Stimulated activated effector memory CD8-positive, alpha-beta T cell treated with anti-CD3 and anti-CD28 coated beads, Interleukin-12 subunit alpha, Interleukin-12 subunit beta, amount 100 ng/mL, for 72 hours (primary cell): ENCODE measurements around the gene LSP1.

Experiments
- ATAC-seq: fragments of 150-1000 bp; cut with Tn5 transposase; 2 replicates; pipeline ENCODE4 v1.10.0; 2021
- DNase-seq, 2 donors: peaks; one replicate each; pipeline ENCODE4 v3.0.0; 2021 to 2022; ENCODE audit warnings: low spot score in 2 of 2
- H3K27ac Mint-ChIP-seq: one replicate; pipeline ENCODE4 v1.8.0; 2022; ENCODE audit warnings: mild to moderate bottlenecking, mixed read lengths
- H3K36me3 Mint-ChIP-seq: one replicate; pipeline ENCODE4 v1.8.0; 2022; ENCODE audit warnings: mild to moderate bottlenecking, mixed read lengths
- H3K4me1 Mint-ChIP-seq: one replicate; pipeline ENCODE4 v1.8.0; 2022; ENCODE audit warnings: mixed read lengths
- H3K4me3 Mint-ChIP-seq: one replicate; pipeline ENCODE4 v1.8.0; 2022; ENCODE audit warnings: mild to moderate bottlenecking, mixed read lengths
- H3K9me3 Mint-ChIP-seq: one replicate; pipeline ENCODE4 v1.8.0; 2022; ENCODE audit warnings: mixed read lengths

Gene LSP1

GRCh38 chr11:1861435-1862411 lies 8.8 kb downstream of the LSP1 start:
- Mint-ChIP-seq H3K4me1 (no peaks in the 10 kb centered on the region), H3K36me3 (peaks cover 30% of the 10 kb centered on the region), H3K9me3 (no peaks in the 10 kb centered on the region), H3K27ac (no peak overlapping the region), H3K4me3 (no peak overlapping the region)
- no peak for DNase-seq
- no peak for ATAC-seq

GRCh38 chr11:1862588-1863351 lies 9.9 kb downstream of the LSP1 start:
- no peak overlapping the region for H3K4me3 Mint-ChIP-seq
- peaks cover 8% of the 10 kb centered on the region for H3K4me1 Mint-ChIP-seq
- no peak overlapping the region for H3K27ac Mint-ChIP-seq

GRCh38 chr11:1863352-1864216 lies 10.7 kb downstream of the LSP1 start:
- no peak for ATAC-seq
- no peak for DNase-seq
- Mint-ChIP-seq H3K27ac (no peak overlapping the region), H3K36me3 (peaks cover 48% of the 10 kb centered on the region), H3K9me3 (no peaks in the 10 kb centered on the region), H3K4me1 (peaks cover 16% of the 10 kb centered on the region), H3K4me3 (no peak overlapping the region)

More at GRCh38 chr11:1862588-1863351, 9.9 kb downstream of the LSP1 start:
- Mint-ChIP-seq H3K36me3 (peaks cover 39% of the 10 kb centered on the region), H3K9me3 (no peaks in the 10 kb centered on the region)
- ATAC-seq (peak; percentile 36), DNase-seq (no peak)

GRCh38 chr11:1864231-1864630 lies 11.3 kb downstream of the LSP1 start:
- DNase-seq, result no peak
- H3K4me1 Mint-ChIP-seq, result peaks cover 22% of the 10 kb centered on the region
- no peaks in the 10 kb centered on the region for H3K9me3 Mint-ChIP-seq
- no peak for ATAC-seq
- H3K27ac Mint-ChIP-seq, result no peak overlapping the region
- H3K4me3 Mint-ChIP-seq, result no peak overlapping the region
- peaks cover 54% of the 10 kb centered on the region for H3K36me3 Mint-ChIP-seq

GRCh38 chr11:1864831-1865665 lies 12.2 kb downstream of the LSP1 start:
- no peaks in the 10 kb centered on the region for H3K9me3 Mint-ChIP-seq
- H3K27ac Mint-ChIP-seq, result peak overlapping the region; percentile 40
- H3K4me3 Mint-ChIP-seq, result peak overlapping the region; percentile 32
- no peak for DNase-seq
- no peak for ATAC-seq
- H3K4me1 Mint-ChIP-seq, result peaks cover 30% of the 10 kb centered on the region
- H3K36me3 Mint-ChIP-seq, result peaks cover 62% of the 10 kb centered on the region

GRCh38 chr11:1866226-1866625 lies 13.3 kb downstream of the LSP1 start:
- no peaks in the 10 kb centered on the region for H3K9me3 Mint-ChIP-seq
- DNase-seq (no peak), ATAC-seq (no peak)
- peaks cover 42% of the 10 kb centered on the region for H3K4me1 Mint-ChIP-seq
- H3K4me3 Mint-ChIP-seq, result no peak overlapping the region
- peaks cover 74% of the 10 kb centered on the region for H3K36me3 Mint-ChIP-seq
- peak overlapping the region; percentile 40 for H3K27ac Mint-ChIP-seq

DNA sequence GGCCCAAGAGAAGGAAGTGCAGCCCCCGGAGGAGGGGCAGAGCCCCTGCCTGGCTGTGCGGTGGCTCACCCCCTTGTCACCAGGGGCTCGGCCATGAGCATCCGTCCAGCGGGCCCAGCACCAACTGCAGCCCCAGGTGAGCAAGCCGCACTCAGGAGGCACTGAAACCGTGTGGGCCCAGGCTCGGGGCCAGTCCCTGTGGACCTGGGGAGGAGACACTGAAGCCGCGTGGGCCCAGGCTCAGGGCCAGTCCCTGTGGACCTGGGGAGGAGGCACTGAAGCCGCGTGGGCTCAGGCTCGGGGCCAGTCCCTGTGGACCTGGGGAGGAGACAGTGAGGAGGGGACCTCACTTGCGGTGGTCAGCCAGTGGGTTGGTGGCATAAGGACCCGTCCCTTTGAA lies 13.9 kb downstream of the LSP1 start:
- H3K27ac Mint-ChIP-seq, result peak overlapping the region; percentile 40
- peaks cover 48% of the 10 kb centered on the region for H3K4me1 Mint-ChIP-seq
- no peak for DNase-seq

GRCh38 chr11:1867381-1867780 lies 14.5 kb downstream of the LSP1 start:
- peaks cover 86% of the 10 kb centered on the region for H3K36me3 Mint-ChIP-seq
- DNase-seq (no peak), ATAC-seq (no peak)
- peaks cover 54% of the 10 kb centered on the region for H3K4me1 Mint-ChIP-seq
- peak overlapping the region; percentile 15 for H3K4me3 Mint-ChIP-seq
- H3K27ac Mint-ChIP-seq, result peak overlapping the region; percentile 40
- no peaks in the 10 kb centered on the region for H3K9me3 Mint-ChIP-seq

More for the DNA sequence above, 13.9 kb downstream of the LSP1 start:
- Mint-ChIP-seq H3K9me3 (no peaks in the 10 kb centered on the region), H3K4me3 (peak overlapping the region; percentile 15), H3K36me3 (peaks cover 80% of the 10 kb centered on the region)
- no peak for ATAC-seq

DNA sequence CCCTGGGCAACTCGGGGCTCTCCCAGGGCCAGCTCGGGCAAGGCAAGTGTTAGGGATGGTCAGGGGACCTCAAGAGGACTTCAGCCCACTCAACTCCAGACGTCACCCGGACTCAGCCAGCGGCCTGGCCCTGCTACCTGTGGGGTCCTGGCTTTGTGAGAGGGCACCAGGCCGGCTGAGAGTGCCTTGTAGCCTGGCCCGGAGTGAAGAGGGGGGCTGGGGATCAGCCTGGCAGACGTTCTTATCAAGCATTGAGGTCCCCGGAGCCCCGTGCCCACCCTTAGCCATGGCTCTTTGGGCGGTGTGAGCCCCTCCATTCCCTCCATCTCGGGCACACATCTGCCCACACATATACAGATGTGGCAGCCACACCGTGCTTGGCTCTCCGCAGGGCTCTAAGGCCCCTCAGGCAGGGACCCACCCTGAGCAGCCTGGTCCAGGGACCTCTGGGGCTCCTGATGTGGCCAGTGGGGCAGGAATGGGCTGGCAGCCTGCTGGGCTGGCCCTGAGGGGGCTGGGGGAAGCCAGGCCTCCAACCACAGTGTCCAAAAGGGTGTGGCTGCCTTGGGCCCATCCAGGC lies 15.3 kb downstream of the LSP1 start:
- Mint-ChIP-seq H3K36me3 (peaks cover 93% of the 10 kb centered on the region), H3K27ac (peak overlapping the region; percentile 93), H3K9me3 (no peaks in the 10 kb centered on the region), H3K4me1 (peaks cover 61% of the 10 kb centered on the region), H3K4me3 (peak overlapping the region; percentile 15)
- ATAC-seq, result no peak
- DNase-seq, result no peak

- Mint-ChIP-seq H3K4me3 (peak overlapping the region; percentile 69), H3K4me1 (peaks cover 68% of the 10 kb centered on the region), H3K27ac (peak overlapping the region; percentile 93)
These were observed 15.9 kb downstream of the LSP1 start for GRCh38 chr11:1868636-1869291.

GRCh38 chr11:1869427-1870325 lies 16.8 kb downstream of the LSP1 start:
- peaks cover 68% of the 10 kb centered on the region for H3K4me1 Mint-ChIP-seq
- peaks cover 91% of the 10 kb centered on the region for H3K36me3 Mint-ChIP-seq
- no peaks in the 10 kb centered on the region for H3K9me3 Mint-ChIP-seq
- peak overlapping the region; percentile 69 for H3K4me3 Mint-ChIP-seq
- DNase-seq (no peak), ATAC-seq (no peak)
- H3K27ac Mint-ChIP-seq, result peak overlapping the region; percentile 93

More at GRCh38 chr11:1868636-1869291, 15.9 kb downstream of the LSP1 start:
- no peak for DNase-seq
- peaks cover 99% of the 10 kb centered on the region for H3K36me3 Mint-ChIP-seq
- H3K9me3 Mint-ChIP-seq, result no peaks in the 10 kb centered on the region
- ATAC-seq, result no peak

- no peaks in the 10 kb centered on the region for H3K9me3 Mint-ChIP-seq
- peak; percentile 1 for ATAC-seq
- peaks cover 89% of the 10 kb centered on the region for H3K36me3 Mint-ChIP-seq
- no peak for DNase-seq
- H3K27ac Mint-ChIP-seq, result peak overlapping the region; percentile 93
- H3K4me1 Mint-ChIP-seq, result peaks cover 71% of the 10 kb centered on the region
- peak overlapping the region; percentile 69 for H3K4me3 Mint-ChIP-seq
These were observed 17.4 kb downstream of the LSP1 start for GRCh38 chr11:1870326-1870696.
